ENCODE results near the gene MAP3K13. TPM values are rescaled to one million over a fixed set of nuclear protein-coding genes. Genes with fewer than 3 reads are reported as not detected.
"Not testable (repeated sequence)": the region's sequence is repeated elsewhere in the genome, so short reads cannot be mapped to it uniquely, and the experiment has no call there.

MAP3K13 gene
- total RNA-seq, 1 donor from 2014 or later: 9.0 TPM

GRCh38 chr3:185340751-185341150 is 22.2 kb upstream of the MAP3K13 start:
- intact Hi-C loops (cut with DNase I): no loop called here
- no peak for DNase-seq (ENCODE audit: low spot score)

- intact Hi-C loops (cut with DNase I): no loop called here
- DNase-seq (ENCODE audit: low spot score): no peak
Measured at GRCh38 chr3:185341616-185342458, 21.1 kb upstream of the MAP3K13 start.

- no peak for DNase-seq (ENCODE audit: low spot score)
- intact Hi-C loops (cut with DNase I): no loop called here
Measured at GRCh38 chr3:185342459-185343174, 20.3 kb upstream of the MAP3K13 start.

DNA sequence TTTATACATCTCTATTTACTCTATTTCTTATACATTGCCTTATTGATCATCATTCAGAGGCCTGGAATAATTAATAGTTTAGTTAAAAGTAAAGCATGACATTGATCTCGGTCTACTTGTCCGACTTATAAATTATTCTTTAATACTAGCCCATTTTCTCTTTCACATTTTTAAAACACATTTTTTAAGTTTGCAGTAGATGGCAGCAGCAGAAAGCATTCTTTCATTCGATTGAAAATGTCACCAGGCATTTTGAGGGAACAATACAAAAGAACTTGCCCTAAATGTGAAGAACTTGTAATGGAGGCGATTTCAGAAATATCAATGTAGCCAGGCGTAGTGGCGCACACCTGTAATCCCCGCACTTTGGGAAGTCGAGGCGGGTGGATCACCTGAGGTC is 15.5 kb upstream of the MAP3K13 start:
- intact Hi-C loops (cut with DNase I): no loop called here
- DNase-seq (ENCODE audit: low spot score): no peak

DNA sequence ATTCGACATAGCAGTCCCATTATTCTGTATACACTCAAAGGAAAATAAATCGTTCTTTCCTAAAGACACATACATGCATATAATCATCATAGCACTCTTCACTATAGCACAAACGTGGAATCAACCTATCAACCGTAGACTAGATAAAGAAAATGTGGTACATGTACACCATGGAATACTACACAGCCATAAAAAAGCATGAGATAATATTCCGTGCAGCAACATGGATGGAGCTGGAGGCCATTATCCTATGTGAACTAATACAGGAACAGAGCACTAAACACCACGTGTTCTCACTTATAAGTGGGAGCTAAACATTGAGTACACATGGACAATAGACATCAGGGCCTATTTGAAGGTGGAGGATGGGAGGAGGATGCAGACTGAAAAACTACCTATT is 12.1 kb upstream of the MAP3K13 start:
- DNase-seq (ENCODE audit: low spot score): no peak
- intact Hi-C loops (cut with DNase I): loop anchor here (5.0 kb wide), 1 partner anchor 206 kb away; no protein-coding TSS in a partner anchor

DNA sequence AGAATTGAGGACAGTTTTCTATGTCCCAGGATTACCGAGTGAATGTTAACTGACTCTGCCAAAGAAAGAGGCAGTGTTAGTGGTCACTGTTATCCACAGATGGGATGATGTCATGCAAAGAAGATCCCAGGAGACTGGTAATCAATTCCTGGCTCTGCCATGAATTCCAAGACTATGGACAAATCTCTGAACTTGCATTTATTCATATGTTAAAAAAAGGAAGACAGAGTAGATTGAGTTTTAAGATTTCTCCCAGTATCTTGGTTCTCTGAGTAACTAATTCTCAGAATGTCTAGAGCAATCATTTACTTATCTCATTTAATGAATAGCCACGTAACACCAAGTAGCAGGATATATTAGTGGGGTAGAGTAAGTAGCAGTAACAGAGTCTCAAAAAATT is 11.5 kb upstream of the MAP3K13 start:
- intact Hi-C loops (cut with DNase I): loop anchor here (5.0 kb wide), 1 partner anchor 206 kb away; no protein-coding TSS in a partner anchor
- DNase-seq (ENCODE audit: low spot score): no peak

DNA sequence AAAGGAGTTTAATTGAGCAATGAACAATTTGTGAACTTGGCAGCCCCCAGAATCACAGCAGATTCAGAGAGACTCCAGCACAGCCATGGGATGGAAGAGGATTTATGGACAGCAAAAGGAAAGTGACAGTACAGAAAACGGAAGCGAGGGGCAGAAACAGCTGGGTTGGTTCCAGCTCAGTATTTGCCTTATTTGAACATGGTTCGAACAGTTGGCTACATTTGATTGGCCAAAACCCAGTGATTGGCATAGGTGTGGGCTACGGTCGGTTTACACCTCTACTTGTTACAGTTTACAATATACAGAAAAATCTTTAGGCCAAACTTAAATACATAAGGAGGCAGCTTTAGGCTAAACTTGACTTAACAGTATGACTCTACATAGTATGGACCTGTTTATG is 9.7 kb upstream of the MAP3K13 start:
- intact Hi-C loops (cut with DNase I): loop anchor here (5.0 kb wide), 1 partner anchor 204 kb away; no protein-coding TSS in a partner anchor
- no peak for DNase-seq (ENCODE audit: low spot score)

- intact Hi-C loops (cut with DNase I): loop anchor here (5.0 kb wide), 1 partner anchor 203 kb away; no protein-coding TSS in a partner anchor
- DNase-seq (ENCODE audit: low spot score): no peak
Measured at GRCh38 chr3:185353823-185354614, 8.9 kb upstream of the MAP3K13 start.

GRCh38 chr3:185356499-185356898 is 6.4 kb upstream of the MAP3K13 start:
- DNase-seq (ENCODE audit: low spot score): no peak
- intact Hi-C loops (cut with DNase I): no loop called here

GRCh38 chr3:185361920-185362319 is 1.0 kb upstream of the MAP3K13 start:
- intact Hi-C loops (cut with DNase I): loop anchor here (5.0 to 10.0 kb wide), 2 partner anchors 135 to 223 kb away; partner anchors contain the start of genes SENP2 and TMEM41A
- DNase-seq (ENCODE audit: low spot score): no peak

GRCh38 chr3:185363662-185364203 is 797 bp downstream of the MAP3K13 start:
- no peak for DNase-seq (ENCODE audit: low spot score)
- intact Hi-C loops (cut with DNase I): loop anchor here (5.0 to 10.0 kb wide), 2 partner anchors 134 to 221 kb away; partner anchors contain the start of genes SENP2 and TMEM41A

DNA sequence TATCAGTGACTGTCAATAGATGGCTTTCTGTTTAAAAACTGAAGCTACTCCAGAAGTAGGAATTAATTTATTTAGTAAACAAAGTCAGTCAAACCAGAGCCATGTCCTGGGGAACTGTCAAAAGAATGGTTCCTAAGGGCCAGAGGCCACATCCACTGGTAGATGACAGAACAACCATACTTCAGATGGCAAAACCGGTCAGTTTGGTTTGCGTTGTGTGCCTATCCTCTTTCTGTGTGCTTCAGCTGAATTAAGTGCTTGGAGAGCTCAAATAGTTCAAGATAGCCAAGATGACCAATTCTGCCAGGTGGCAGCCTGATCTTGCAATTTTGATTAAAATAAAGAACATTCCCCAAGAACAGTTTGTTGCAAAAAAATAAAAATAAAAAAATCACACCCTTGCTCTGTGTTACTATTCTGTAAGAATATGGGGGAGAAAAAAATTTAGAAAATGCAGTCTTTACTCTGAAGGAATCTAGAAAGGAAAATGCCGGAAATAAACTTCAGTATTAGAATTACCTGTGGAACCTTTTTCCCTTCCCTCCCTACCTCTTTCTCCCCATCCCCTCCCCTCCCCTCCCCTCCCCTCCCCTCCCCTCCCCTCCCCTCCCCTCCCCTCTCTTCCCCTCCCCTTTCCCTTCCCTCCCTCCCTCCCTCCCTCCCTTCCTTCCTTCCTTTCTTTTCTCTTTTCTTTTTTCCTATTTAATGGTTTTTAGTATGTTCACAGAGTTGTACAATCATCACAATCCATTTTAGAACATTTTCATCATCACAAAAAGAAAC is 2.5 kb downstream of the MAP3K13 start:
- intact Hi-C loops (cut with DNase I): loop anchor here (10.0 kb wide), 1 partner anchor 219 kb away; the partner anchor contains the start of gene SENP2
- no peak for DNase-seq (ENCODE audit: low spot score)

DNA sequence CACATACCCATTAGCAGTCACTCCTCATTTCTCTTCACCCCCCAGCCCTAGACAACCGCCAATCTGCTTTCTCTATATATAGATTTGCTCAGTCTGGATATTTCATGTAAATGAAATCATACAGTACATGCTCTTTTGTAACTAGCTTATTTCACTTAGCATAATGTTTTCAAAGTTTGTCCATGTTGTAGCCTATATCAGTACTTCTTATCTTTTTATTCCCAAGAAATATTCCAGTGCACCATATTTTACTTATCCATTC is 3.1 kb downstream of the MAP3K13 start:
- intact Hi-C loops (cut with DNase I): loop anchor here (10.0 kb wide), 1 partner anchor 219 kb away; the partner anchor contains the start of gene SENP2

DNA sequence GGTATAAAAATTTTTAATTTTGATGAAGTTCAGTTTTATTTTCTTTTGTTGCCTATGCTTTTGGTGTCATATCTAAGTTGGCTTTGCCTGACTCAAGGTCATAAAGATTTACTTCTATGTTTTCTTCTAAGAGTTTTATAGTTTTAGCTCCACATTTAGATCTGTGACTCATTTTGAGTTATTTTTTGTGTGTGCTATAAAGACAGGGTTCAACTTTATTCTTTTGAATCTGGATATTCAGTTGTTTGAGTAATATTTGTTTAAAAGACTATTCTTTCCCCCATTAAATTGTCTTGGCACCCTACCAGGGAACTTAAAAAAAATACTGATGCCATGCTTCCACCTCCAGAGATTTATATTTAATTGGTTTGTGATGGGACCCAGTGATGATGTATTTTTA is 4.0 kb downstream of the MAP3K13 start:
- intact Hi-C loops (cut with DNase I): loop anchor here (10.0 kb wide), 1 partner anchor 218 kb away; the partner anchor contains the start of gene SENP2
- DNase-seq (ENCODE audit: low spot score): no peak

More for the DNA sequence above, 3.1 kb downstream of the MAP3K13 start:
- DNase-seq (ENCODE audit: low spot score): no peak

DNA sequence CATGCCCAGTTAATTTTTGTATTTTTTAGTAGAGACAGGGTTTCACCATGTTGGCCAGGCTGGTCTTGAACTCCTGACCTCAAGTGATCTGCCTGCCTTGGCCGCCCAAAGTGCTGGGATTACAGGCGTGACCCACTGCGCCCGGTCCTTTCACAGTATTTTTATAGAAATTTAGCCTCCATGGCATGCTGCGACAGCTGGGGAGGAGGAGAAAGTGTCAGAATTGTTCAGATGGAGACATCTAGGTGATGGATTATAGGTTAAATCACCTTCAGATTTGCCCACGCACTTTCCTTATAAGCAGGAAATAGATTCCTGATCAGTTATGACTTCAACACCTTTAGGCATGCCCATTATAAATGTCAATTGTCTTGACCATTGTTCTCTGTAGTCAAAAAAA is 7.4 kb downstream of the MAP3K13 start:
- intact Hi-C loops (cut with DNase I): not testable (repeated sequence)

GRCh38 chr3:185371306-185372074 is 8.6 kb downstream of the MAP3K13 start:
- intact Hi-C loops (cut with DNase I): no loop called here
- DNase-seq (ENCODE audit: low spot score): no peak

More for the DNA sequence above, 7.4 kb downstream of the MAP3K13 start:
- DNase-seq (ENCODE audit: low spot score): not testable (repeated sequence)

DNA sequence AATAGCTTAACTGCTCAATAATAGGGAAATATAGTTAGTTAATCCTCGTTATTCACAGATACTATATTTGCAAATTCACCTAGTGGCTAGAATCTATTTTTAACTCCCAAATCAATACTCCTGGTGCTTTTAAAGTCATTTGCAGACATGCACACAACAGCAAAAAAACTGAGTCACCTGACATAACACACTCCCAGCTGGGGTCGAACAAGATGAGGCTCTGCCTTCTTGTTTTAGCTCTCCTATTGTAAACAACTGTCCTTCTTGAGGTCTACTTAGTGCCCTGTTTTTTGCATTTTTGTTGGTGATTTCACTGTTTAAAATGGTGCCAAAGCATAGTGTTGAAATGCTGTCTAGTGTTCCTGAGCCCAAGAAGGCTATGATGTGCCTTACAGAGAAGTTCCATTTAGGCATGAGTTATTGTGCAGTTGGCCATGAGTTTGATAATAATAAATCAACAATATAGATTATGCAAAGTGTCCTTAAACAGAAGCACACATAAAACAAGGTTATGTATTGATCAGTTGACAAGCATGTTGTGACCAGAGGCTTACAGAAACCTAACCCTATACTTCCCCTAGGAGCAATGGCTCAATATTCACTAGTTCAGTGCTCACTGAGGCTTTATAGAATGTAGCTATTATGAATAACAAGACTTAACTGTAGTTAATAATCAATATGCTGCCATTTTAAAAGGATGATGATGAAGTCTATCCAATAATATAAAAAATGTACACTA is 18.6 kb downstream of the MAP3K13 start:
- DNase-seq (ENCODE audit: low spot score): no peak
- intact Hi-C loops (cut with DNase I): no loop called here

Data from cardiac septum (tissue), 1 donor.